ENCODE measurements around the gene VEGFA.
"Not testable (repeated sequence)": the region's sequence is repeated elsewhere in the genome, so short reads cannot be mapped to it uniquely, and the experiment has no call there.

The VEGFA gene

DNA sequence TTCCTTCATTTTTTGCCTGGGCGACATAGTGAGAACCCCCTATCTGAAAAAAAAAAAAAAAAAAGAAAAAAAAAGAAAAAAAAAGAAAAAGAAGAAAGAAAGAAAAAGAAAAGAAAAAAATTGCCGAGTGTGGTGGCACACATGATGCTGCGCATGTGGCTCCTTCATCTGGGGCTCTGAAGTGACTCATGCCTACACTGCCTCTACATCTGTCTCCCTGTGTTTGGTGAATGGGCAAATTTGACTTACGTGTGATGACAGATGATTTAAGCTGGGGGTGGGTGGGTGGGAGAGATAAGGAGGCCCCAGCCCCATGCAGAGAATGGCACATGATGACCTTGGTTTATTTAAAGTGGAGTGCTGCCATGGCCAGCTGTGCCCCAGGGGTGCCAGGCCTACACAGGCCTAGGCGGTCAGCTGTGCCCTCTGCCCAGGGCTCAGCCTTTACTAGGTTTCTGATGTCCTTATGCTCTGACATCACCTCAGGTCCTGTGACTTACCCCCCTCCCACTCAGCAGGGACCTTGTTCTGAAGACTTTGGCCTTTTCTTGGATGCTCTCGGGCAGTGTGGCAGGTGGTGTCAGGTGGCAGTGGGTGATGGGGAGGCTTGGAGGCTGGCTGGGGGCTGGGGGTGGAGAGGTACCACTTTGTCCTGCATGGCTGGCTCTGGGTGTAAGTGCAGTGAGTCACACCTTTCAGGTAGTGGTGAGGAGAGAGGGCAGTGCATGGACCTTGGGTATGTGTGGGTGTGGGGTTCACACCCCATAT lies 41.1 kb downstream of the VEGFA start:
- in situ Hi-C loops (cut with MboI; ENCODE audit: low pct_unique_long_range_greater_than_20kb, low sequenced_read_pairs) = no loop called here
- no peak for DNase-seq

DNA sequence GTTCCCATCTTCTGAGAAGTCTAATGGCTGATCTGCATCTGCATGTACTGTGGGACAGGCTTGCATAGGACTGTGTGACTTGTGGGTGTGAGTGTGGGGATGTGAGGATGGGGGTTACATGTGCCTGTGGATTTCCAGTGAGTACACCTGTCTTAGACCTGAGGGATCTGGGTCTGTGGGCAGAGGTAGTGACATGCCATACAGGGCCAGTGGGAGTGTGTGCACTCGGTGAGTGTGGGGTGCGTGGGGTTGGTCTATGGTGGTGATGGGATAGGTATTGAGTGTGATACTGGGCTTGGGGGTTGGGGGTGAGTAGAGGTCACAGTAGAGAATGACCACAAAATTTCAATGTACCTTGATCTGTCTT lies 41.7 kb downstream of the VEGFA start:
- no peak for DNase-seq
- in situ Hi-C loops (cut with MboI; ENCODE audit: low pct_unique_long_range_greater_than_20kb, low sequenced_read_pairs) = no loop called here

DNA sequence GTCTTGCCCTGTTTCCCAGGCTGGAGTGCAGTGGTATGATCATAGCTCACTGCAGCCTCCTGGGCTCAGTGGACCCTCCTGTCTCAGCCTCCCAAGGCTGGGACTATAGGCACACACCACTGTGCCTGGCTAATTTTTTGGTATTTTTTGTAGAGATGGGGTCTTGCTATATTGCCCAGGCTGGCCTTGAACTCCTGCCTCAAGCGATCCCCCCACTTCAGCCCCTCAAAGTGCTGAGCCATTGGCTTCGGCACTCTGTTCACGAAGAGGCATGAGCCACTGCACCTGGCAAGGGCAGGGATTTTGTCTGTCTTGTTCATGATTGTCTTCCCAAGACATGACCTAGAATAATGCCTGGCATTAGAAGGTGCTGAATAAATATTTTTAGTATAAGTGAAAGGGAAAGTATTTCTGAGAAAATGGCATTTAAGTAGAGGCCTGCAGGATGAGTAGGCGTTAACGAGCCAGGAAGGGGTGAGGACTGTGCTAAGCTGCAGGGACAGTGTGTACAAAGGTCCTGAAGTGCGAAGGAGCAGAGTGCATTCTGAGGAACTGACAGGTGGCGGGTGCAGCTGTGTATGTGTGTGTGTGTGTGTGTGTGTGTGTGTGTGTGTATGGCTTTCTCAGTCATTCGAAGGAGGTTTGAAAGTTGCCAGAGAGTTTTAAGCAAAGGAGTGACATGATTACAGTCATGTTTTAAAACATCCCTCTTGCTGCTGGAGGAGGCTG lies 43.0 kb downstream of the VEGFA start:
- in situ Hi-C loops (cut with MboI; ENCODE audit: low pct_unique_long_range_greater_than_20kb, low sequenced_read_pairs) = no loop called here
- peak; percentile 54 for DNase-seq

DNA sequence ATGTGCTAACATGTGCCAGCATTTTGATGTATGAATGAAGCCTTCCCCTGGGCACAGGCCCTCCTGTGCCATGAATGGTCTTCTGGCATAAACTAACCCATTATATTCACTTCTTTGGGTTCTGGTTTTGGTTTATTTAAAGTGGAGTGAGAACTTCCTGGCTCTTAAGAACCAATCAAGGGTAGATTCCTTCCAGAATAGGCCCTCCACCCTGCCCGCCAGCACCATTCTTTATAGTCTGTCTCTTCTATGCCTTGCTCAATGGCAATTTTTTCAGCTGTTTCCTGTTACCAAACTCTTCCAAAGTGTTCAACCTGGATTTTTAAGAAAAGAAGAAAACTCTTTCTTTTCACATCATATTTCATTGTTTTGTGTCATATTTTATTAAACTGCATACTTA lies 44.1 kb downstream of the VEGFA start:
- no peak for DNase-seq
- in situ Hi-C loops (cut with MboI; ENCODE audit: low pct_unique_long_range_greater_than_20kb, low sequenced_read_pairs) = no loop called here

DNA sequence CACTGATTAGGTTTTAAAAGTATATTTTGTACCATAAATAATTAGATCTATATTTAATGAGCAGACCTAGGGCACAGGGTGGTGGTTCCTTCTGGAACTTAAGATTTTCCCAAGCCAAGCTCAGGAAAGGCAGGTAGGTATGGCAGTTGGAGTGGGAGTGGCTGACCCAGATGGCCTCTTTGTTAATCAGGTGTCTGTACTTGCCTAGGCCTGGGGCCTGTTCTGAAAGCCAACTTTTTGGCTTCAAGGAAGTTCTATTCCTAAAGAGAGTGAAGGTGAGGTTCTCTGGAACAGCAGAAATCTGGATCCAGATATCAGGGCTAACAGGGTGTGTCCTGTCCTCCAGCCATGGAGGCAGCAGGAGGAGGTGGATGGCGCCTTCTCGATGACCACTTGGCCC lies 44.9 kb downstream of the VEGFA start:
- DNase-seq = no peak
- in situ Hi-C loops (cut with MboI; ENCODE audit: low pct_unique_long_range_greater_than_20kb, low sequenced_read_pairs) = no loop called here

DNA sequence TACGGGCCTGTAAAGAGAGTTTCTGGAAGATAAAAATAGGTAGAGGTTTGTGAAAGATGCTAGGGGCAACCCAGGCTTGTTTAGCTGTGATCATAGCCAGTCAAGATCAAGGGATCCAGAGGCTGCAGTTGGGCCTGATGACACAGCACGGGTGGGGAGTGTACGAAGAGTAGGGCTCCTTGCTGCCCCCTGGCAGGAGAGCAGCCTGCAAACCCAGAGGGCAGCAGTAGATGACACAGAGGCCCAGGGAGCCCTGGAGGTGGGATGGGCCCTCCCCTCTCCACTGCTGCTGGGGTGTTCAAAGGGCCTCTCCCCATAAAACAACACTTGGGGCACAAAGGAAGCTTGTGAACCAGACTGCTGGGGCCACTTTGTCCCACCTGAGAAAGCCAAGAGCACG lies 47.2 kb downstream of the VEGFA start:
- peak; percentile 58 for DNase-seq
- in situ Hi-C loops (cut with MboI; ENCODE audit: low pct_unique_long_range_greater_than_20kb, low sequenced_read_pairs) = no loop called here

DNA sequence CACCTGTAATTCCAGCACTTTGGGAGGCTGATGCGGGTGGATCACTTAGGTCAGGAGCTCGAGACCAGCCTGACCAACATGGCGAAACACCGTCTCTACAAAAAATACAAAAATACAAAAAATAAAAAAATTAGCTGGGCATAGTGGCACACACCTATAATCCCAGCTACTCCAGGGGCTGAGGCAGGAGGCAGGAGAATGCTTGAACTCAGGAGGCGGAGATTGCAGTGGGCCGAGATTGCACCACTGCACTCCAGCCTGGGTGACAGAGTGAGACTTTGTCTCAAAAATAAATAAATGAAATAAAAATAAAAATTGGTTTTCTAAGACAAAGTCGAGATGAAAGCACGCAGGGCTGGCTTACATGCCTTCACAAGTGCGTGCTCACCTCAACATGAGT lies 49.0 kb downstream of the VEGFA start:
- in situ Hi-C loops (cut with MboI; ENCODE audit: low pct_unique_long_range_greater_than_20kb, low sequenced_read_pairs); DNase-seq: not testable (repeated sequence)

DNA sequence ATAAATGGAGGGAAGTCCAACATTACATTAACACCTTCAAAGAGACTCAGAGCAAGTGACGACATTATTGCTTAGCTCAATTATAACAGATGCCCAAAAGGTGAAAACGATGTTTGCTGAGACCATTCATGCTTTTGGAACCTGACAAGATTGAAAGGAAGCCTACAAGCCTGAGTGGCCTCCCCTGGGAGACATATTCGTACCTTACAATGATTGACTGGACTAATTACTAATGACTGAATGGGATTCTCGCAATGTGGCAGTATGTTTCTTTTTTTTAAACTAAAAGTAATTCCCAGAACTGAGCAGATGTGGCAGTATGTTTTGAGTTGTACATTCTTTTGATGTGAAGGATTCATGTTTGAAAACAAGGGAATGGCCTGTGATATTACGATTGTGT lies 49.9 kb downstream of the VEGFA start:
- in situ Hi-C loops (cut with MboI; ENCODE audit: low pct_unique_long_range_greater_than_20kb, low sequenced_read_pairs) = no loop called here
- DNase-seq = no peak

DNA sequence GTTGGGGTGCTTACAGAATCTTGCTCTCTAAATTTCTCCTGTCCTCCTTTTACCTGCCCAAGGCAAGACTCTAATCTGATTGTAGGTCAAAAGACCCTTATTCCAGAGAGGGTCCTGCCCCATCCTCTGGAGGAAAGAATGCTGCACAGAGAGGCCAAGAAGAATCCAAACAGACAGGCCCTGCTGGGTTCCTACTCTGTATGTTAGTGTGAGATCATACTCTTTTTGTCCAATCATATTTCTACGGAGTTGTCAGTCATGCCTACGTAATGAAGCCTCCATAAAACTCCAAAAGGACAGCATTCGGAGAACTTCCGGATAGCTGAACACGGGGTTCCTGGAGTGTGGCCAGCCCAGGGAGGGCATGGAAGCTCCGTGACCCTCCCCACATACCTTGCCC lies 50.5 kb downstream of the VEGFA start:
- no peak for DNase-seq
- in situ Hi-C loops (cut with MboI; ENCODE audit: low pct_unique_long_range_greater_than_20kb, low sequenced_read_pairs) = no loop called here

DNA sequence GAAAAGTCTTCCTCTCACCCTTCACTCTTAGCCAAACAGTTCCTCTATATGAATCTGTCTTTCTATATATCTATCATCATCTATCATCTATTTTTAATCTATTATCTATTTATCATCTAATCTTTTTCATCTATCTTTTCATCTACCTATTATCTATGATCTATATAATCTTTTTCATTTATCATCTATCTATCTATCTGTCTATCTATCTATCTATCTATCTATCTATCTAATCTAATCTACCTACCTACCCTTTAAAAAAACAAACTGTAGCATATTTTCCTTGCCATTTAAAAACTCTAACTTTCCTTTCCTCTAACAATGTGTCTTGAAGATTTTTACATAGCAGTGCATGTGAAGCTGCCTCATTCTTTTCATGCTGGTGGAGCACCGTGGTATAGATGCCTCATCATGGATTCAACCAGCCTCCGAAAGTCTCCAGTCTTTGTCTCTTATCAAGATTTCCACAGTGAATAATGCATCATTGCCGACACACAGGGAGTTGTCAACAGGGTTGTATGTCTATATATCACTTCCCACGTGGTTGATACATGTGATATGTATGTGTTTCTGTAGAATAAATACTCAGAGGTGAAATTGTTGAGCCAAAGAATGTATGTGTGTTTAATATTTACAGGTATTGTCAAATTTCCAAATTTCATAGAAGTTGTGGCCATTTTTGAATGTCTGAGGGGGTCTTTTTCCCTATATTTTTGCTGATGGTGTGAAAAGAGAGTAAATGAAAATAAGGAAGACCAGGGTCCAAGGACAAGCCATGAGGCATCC lies 51.3 kb downstream of the VEGFA start:
- no peak for DNase-seq
- in situ Hi-C loops (cut with MboI; ENCODE audit: low pct_unique_long_range_greater_than_20kb, low sequenced_read_pairs) = no loop called here

DNA sequence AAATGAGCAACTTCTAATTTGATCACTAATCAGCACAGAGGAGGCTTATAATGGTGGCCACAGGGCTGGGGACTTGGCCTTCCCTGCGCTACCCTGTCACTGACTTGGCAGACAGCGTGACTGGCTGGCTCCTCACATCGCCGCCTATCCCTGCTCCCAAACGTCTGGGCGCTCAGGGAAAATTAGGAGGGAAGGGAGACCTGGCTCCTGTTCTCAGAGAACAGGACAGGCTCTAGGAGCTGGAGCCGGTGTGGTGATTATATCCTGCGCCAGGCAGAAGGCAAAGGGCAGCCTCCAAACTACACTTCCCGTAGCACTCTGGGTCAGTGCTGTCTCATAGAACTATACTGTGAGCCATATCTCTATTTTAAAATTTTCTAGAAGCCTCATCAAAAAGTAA lies 53.4 kb downstream of the VEGFA start:
- in situ Hi-C loops (cut with MboI; ENCODE audit: low pct_unique_long_range_greater_than_20kb, low sequenced_read_pairs) = no loop called here
- no peak for DNase-seq

DNA sequence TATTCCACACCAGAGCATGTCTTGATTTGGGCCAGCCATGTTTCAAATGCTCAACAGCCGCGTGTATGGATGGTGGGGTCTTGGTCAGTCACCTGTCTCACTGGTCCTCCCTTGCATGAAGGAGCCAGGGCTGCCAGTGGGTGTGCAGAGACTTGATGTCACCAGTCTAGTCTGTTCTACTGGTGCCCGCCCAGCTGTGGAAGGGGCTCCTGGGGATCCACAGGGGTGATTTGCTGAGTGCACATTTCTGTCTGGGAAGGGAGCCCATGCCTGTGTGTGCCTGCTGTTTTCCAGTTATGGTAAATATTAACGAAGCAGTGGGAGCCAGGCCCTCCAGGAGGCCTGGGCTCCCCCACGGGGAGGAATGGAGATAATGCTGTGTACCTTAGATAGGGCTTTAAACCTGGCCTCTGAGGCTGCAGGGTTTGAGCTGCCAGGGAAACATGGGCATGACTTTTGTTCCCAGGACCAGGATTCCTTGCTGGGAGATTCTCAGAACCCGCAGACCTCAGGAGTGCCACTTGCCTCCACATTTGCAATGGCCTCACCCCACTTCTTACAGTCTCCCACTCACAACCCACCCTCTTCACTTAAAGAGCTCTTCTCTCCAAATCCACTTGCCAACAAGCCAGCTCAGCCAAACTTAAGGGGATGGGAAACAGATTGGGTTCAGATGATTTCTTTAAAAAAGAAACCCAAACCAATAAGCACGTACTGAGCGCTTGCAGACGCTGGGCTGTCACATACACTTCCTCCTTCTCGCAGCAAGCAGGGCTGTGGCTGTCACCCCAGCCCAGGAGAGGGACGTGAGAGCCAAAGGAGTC lies 54.1 kb downstream of the VEGFA start:
- in situ Hi-C loops (cut with MboI; ENCODE audit: low pct_unique_long_range_greater_than_20kb, low sequenced_read_pairs) = no loop called here
- peak; percentile 60 for DNase-seq

DNA sequence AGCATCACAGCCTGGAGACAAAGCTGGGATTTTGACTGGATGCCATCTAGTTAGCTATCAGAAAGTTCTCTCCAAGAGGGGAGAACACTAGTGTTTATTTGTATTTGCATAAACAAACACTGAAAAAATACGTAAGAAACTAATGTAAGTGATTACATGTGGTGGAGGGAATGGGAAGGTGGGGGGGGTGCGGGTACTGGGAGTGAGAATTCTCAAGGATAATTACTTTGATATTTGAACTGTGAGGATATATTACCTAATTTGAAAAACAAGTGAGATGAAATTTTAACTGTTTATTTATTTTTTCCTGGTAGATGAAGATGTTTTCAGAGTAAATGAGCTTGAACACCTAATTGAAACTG lies 54.7 kb downstream of the VEGFA start:
- DNase-seq = no peak
- in situ Hi-C loops (cut with MboI; ENCODE audit: low pct_unique_long_range_greater_than_20kb, low sequenced_read_pairs) = no loop called here

DNA sequence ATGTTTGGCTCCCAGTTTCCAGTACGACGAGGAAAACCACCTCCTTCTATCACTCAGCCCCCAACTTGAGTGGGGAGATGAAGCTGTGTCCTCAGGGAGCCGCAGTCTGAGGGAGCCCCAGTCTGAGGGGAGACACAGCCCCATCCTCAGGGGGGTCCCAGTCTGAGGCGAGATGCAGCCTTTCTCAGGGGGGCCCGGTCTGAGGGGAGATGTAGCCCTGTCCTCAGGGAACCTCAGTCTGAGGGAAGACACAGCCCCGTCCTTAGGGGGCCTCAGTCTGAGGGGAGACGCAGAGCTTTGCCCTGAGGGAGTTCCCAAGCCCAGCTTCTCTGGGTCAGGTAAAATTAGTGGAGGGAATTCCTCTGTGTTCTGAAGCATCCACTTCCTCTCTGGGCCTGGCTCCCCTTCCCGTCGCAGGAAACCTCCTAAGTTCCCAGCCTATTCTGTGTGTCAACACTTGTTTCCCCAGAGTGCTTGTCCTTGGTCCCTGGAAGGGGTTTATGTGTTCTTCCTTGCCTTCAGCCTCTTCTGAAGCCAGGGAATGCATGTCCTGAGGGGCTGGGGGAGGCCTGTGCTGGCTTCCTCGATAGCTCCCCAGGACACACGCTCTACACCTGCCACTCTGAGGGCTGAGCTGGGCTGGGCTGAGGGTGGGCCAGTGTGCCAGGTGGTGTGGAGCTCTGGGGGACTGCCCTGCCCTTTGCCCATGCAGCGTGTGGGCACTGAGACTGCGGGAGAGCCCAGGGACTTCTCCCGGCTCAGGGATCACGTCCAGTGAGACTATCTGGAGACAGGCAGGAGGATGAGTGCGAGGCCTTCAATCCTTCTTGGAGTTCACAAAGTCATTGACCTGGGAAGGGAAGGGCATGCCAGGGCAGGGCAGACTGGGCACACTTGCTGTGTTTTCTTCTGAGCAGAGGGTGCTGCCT lies 55.4 kb downstream of the VEGFA start:
- no peak for DNase-seq
- in situ Hi-C loops (cut with MboI; ENCODE audit: low pct_unique_long_range_greater_than_20kb, low sequenced_read_pairs) = no loop called here

DNA sequence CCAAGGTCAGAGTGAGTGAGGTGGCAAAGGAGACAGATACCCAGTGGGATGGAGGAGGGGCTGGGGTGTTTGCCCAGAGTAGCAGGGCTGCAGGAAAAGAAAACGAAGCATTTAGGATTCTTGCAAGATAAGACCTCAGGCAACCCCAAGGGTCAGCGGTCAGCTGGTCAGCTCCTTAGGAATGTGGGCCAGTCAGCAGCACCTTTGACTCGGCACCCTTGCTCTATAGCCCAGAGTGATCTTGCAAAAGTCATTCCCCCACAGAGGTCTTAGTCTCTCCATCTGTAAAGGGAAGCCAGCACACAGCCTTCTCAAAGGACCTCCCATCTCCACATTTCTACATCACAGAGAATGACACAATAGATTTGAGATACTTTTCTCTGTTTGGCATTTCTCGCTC lies 56.7 kb downstream of the VEGFA start:
- in situ Hi-C loops (cut with MboI; ENCODE audit: low pct_unique_long_range_greater_than_20kb, low sequenced_read_pairs) = no loop called here

DNA sequence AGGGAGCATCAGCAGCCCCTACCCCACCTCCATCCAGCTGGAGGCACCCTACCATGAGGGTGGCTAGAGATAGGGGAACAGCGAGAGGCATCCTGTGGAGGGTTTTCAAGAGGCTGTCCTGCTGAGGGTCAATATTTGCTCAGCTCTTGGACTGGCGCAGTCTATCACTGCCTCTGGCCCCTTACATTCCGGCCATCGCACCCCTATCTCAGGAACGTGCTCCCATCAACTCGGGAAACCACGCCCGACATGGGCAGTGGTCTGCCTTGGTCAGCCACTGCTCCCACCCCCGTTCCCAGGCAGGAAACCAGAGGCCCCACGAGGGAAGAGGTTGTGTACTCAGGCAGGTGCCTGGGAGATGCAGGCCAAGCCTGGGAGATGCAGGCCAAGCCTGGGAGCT lies 57.9 kb downstream of the VEGFA start:
- in situ Hi-C loops (cut with MboI; ENCODE audit: low pct_unique_long_range_greater_than_20kb, low sequenced_read_pairs) = no loop called here
- DNase-seq = no peak

More for the DNA sequence above, 56.7 kb downstream of the VEGFA start:
- no peak for DNase-seq

DNA sequence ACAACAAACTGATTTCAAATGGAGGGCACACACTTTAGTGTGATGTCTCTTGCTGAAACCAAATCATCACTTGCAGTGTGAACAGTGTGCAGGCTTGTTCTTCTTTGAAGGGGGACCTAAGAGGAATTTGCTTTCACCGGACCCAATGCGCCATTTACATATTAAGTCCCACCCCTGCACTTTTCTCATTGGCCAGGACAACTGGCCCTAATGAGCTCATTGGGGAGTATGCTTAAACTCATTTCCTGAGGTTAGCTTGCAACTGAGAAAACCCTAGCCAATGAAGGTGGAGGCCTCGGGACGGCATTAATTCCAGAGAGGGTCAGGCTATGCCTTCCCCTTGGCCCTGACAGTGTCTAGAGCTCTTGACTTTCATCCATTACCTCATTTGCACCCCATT lies 58.7 kb downstream of the VEGFA start:
- in situ Hi-C loops (cut with MboI; ENCODE audit: low pct_unique_long_range_greater_than_20kb, low sequenced_read_pairs) = no loop called here
- DNase-seq = peak; percentile 23

DNA sequence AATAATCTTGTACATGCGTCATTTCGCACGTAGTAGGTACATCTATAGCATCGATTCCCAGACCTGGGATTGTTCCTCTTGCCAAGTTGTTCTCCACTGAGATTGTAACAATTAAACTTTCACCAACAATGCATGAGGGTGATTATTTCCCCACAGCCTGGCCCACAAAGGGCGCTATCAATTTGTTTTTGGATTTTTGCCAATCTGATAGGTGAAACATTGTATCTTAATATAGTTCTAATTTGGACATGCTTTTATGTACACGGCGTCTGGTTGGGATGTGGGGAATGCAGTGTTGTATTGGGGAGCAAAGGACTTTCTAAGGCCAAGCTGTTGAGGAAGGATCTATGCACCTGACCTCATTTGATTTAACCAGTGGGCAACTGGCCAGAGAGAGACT lies 59.5 kb downstream of the VEGFA start:
- in situ Hi-C loops (cut with MboI; ENCODE audit: low pct_unique_long_range_greater_than_20kb, low sequenced_read_pairs) = no loop called here
- DNase-seq = no peak
